TTC549 (cell line): ENCODE results near the gene TBC1D1.
"Not testable (repeated sequence)": the region's sequence is repeated elsewhere in the genome, so short reads cannot be mapped to it uniquely, and the experiment has no call there.

Source experiments
- FAIRE-seq: peaks from 2 replicates; lab custom pipeline; 2012; peaks lifted over from hg19 to GRCh38; lab: Jason Lieb, UNC

The TBC1D1 gene

GRCh38 chr4:37891260-37892159, 626 bp downstream of the TBC1D1 start:
- no peak for FAIRE-seq

GRCh38 chr4:37892641-37893040, 1.8 kb downstream of the TBC1D1 start:
- no peak for FAIRE-seq

- no peak for FAIRE-seq
Measured at GRCh38 chr4:37893164-37893563, 2.3 kb downstream of the TBC1D1 start.

- no peak for FAIRE-seq
Measured at GRCh38 chr4:37895271-37895670, 4.4 kb downstream of the TBC1D1 start.

GRCh38 chr4:37896206-37896860, 5.4 kb downstream of the TBC1D1 start:
- FAIRE-seq, result no peak

GRCh38 chr4:37902212-37902611, 11.3 kb downstream of the TBC1D1 start:
- no peak for FAIRE-seq

- FAIRE-seq, result no peak
Measured at GRCh38 chr4:37902738-37903693, 12.1 kb downstream of the TBC1D1 start.

- no peak for FAIRE-seq
Measured at GRCh38 chr4:37903901-37904300, 13.0 kb downstream of the TBC1D1 start.

GRCh38 chr4:37904824-37905223, 13.9 kb downstream of the TBC1D1 start:
- FAIRE-seq, result no peak

- FAIRE-seq, result no peak
Measured at GRCh38 chr4:37905533-37906169, 14.8 kb downstream of the TBC1D1 start.

GRCh38 chr4:37908488-37909331, 17.8 kb downstream of the TBC1D1 start:
- FAIRE-seq, result no peak

- no peak for FAIRE-seq
Measured at GRCh38 chr4:37909332-37910090, 18.6 kb downstream of the TBC1D1 start.

GRCh38 chr4:37910091-37910486, 19.2 kb downstream of the TBC1D1 start:
- peak; percentile 34 for FAIRE-seq

- no peak for FAIRE-seq
Measured at GRCh38 chr4:37914539-37914938, 23.7 kb downstream of the TBC1D1 start.

- FAIRE-seq, result no peak
Measured at GRCh38 chr4:37917388-37917787, 26.5 kb downstream of the TBC1D1 start.

- FAIRE-seq, result no peak
Measured at GRCh38 chr4:37918653-37919052, 27.8 kb downstream of the TBC1D1 start.

GRCh38 chr4:37922328-37922727, 31.4 kb downstream of the TBC1D1 start:
- no peak for FAIRE-seq

GRCh38 chr4:37923089-37923488, 32.2 kb downstream of the TBC1D1 start:
- FAIRE-seq, result not testable (repeated sequence)

- no peak for FAIRE-seq
Measured at GRCh38 chr4:37924946-37925345, 34.1 kb downstream of the TBC1D1 start.

GRCh38 chr4:37927434-37927833, 36.5 kb downstream of the TBC1D1 start:
- no peak for FAIRE-seq
